ENCODE measurements around the gene BMI1. TPM values are rescaled to one million over a fixed set of nuclear protein-coding genes. Genes with fewer than 3 reads are reported as not detected.

BMI1 gene
- total RNA-seq, 1 experiment from 2014 or later, result 81.1 TPM

GRCh38 chr10:22345301-22346095 lies 24.6 kb downstream of the BMI1 start, which contains the start of gene SPAG6:
Gene SPAG6 (plus strand): TSS chr10:22345496. CDS start chr10:22345612, 116 bp downstream.
- Histone ChIP-seq H2AFZ (ENCODE audit: low read depth, low read length, poor library complexity, severe bottlenecking) (no peak within 1 kb of the TSS), H3K4me3 (replicated peaks in 1 of 2; ENCODE audit: low read depth in 1 of 2, low read length in 2 of 2) (no peak within 1 kb of the TSS), H3K36me3 (ENCODE audit: control insufficient read depth in 1 of 2, insufficient read depth in 2 of 2, low read length in 2 of 2) (no peaks in the 10 kb centered on the region), H4K20me1 (ENCODE audit: insufficient read depth) (no peaks in the 10 kb centered on the region), H3K9me2 (ENCODE audit: insufficient read depth) (no peaks in the 10 kb centered on the region), H3K27ac (ENCODE audit: low read depth, low read length) (no peak within 1 kb of the TSS), H3K27me3 (ENCODE audit: insufficient read depth, low read length) (0 out of 2 replicates have a peak, but pooled peaks cover 3% of the 10 kb centered on the region), H3K4me1 (ENCODE audit: control insufficient read depth in 1 of 2, insufficient read depth in 2 of 2, low read length in 2 of 2) (peaks cover 3 to 9% of the 10 kb centered on the region in 2 experiments; a peak in 2 of 4 replicates), H3K79me2 (ENCODE audit: insufficient read depth, low read length) (no peaks in the 10 kb centered on the region), H3K9me3 (ENCODE audit: control insufficient read depth in 1 of 2, insufficient read depth in 1 of 2, low read depth in 1 of 2, low read length in 2 of 2) (no peaks in the 10 kb centered on the region), H3K4me2 (ENCODE audit: low read length) (no peak within 1 kb of the TSS), H3K9ac (ENCODE audit: low read length) (no peak within 1 kb of the TSS)
- no peak for DNase-seq (ENCODE audit: low read depth, low spot score)
- POLR2A ChIA-PET, result no interaction called here
- TF ChIP-seq ZFX (IDR thresholded peaks at IDR 0.05) (no peak), EZH2phosphoT487 (IDR thresholded peaks at IDR 0.05; ENCODE audit: borderline replicate concordance) (no peak), ZNF274 (IDR thresholded peaks at IDR 0.05; ENCODE audit: low read depth, low read length) (no peak), POLR2A (IDR thresholded peaks at IDR 0.05; ENCODE audit: borderline replicate concordance, extremely low read depth, insufficient read depth, insufficient read length) (no peak), ELF1 (IDR thresholded peaks at IDR 0.05; ENCODE audit: borderline replicate concordance, low read depth) (no peak), CBX3 (IDR thresholded peaks at IDR 0.05; ENCODE audit: low read depth) (no peak), RAD21 (IDR thresholded peaks at IDR 0.05; ENCODE audit: low read depth) (no peak)
- TF ChIP-seq, protein P1, sequence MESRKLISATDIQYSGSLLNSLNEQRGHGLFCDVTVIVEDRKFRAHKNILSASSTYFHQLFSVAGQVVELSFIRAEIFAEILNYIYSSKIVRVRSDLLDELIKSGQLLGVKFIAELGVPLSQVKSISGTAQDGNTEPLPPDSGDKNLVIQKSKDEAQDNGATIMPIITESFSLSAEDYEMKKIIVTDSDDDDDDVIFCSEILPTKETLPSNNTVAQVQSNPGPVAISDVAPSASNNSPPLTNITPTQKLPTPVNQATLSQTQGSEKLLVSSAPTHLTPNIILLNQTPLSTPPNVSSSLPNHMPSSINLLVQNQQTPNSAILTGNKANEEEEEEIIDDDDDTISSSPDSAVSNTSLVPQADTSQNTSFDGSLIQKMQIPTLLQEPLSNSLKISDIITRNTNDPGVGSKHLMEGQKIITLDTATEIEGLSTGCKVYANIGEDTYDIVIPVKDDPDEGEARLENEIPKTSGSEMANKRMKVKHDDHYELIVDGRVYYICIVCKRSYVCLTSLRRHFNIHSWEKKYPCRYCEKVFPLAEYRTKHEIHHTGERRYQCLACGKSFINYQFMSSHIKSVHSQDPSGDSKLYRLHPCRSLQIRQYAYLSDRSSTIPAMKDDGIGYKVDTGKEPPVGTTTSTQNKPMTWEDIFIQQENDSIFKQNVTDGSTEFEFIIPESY (IDR thresholded peaks at IDR 0.05; ENCODE audit: extremely low read depth, insufficient replicate concordance, low read length), result no peak
- RAD21 ChIA-PET (ENCODE audit: low non-redundant PET in 1 of 2, low total read pairs in 2 of 2, uncharacterized antibody in 2 of 2, unreplicated experiment in 2 of 2), result no interaction called here
- intact Hi-C loops (cut with micrococcal nuclease), result no loop called here
- no peak for ATAC-seq
- no TSS peak for BruUV-seq (replicated peaks)
- CTCF ChIA-PET, result no interaction called here
